Ovary (tissue), 3 donors: ENCODE results near the gene BBIP1.

ENCODE experiments used
- CTCF ChIP-seq, 3 donors: fragments of 450-650 bp in 2 of 3; fragments of 200-600 bp in 1 of 3; IDR thresholded peaks; one replicate each; pipeline versions ENCODE4 v1.5.1 to v1.8.0; 2016 to 2022; ENCODE audit warnings: antibody characterized with exemption in 3 of 3, mild to moderate bottlenecking in 1 of 3
- POLR2A ChIP-seq: fragments of 450-650 bp; IDR thresholded peaks from one replicate; pipeline ENCODE4 v1.6.1; 2017; ENCODE audit warnings: antibody characterized with exemption, mild to moderate bottlenecking, moderate library complexity
- donor health status: DM: no; HTN: no; CAD: no.

- TF ChIP-seq POLR2A (no peak), CTCF (IDR thresholded peaks at IDR 0.05) (no peak)
Observed at GRCh38 chr10:110860576-110861241, 58.3 kb downstream of the BBIP1 start.
